HCT116 (cell line): ENCODE results near the gene NOLC1. TPM values are rescaled to one million over a fixed set of nuclear protein-coding genes. Genes with fewer than 3 reads are reported as not detected.

Experiments used
- ATAC-seq: fragments of 200-7000 bp; cut with Tn5 transposase; 2 replicates; pipeline ENCODE4 v1.9.1; 2020; ENCODE audit warnings: mild to moderate bottlenecking, moderate library complexity
- BruUV-seq: library from RNA; stranded (reverse); fragments of 400-500 nt; replicated peaks from 2 replicates; lab custom pipeline; 2021; lab: Mats Ljungman, UMichigan
- CTCF ChIA-PET: fragments of 300-600 bp; sonication (Branson Sonifier 250); formaldehyde crosslinking; loops from one replicate; lab custom pipeline; 2021; ENCODE audit warnings: antibody characterized with exemption; lab: Charles Lee
- POLR2A ChIA-PET: fragments of 300-600, 350-600 bp; sonication (Branson Sonifier 250); formaldehyde crosslinking; loops from one replicate; lab custom pipeline; 2021; ENCODE audit warnings: antibody characterized with exemption; lab: Charles Lee
- RAD21 ChIA-PET, 2 experiments: fragments of 300-600 bp; sonication (Branson Sonifier 250); formaldehyde crosslinking; loops; one replicate each; lab custom pipeline; 2023; ENCODE audit warnings: low total read pairs in 2 of 2; ENCODE audit not compliant: uncharacterized antibody in 2 of 2, unreplicated experiment in 2 of 2, low non-redundant PET in 1 of 2; lab: Charles Lee
- DNase-seq: peaks from one replicate; pipeline ENCODE4 v3.0.0-alpha.2; 2010; ENCODE audit warnings: low read depth, low spot score
- H2AFZ ChIP-seq: fragments of 200-600 bp; shearing (Covaris generic), sonication (generic); 2 replicates; pipeline ENCODE4 v1.6.1; 2017; ENCODE audit warnings: low read depth, mixed run types, mixed read lengths, antibody characterized with exemption, low read length; ENCODE audit not compliant: poor library complexity, severe bottlenecking
- H3K27ac ChIP-seq: 2 replicates; pipeline ENCODE4 v1.5.1; 2012; ENCODE audit warnings: low read depth, low read length
- H3K27me3 ChIP-seq: fragments of 200-600 bp; sonication (generic); 2 replicates; pipeline ENCODE4 v1.6.1; 2016; ENCODE audit warnings: mixed run types, low read length, mixed read lengths; ENCODE audit not compliant: insufficient read depth
- H3K36me3 ChIP-seq, 2 experiments: fragments of 200-500 bp in 1 of 2; fragments of 200-600 bp in 1 of 2; sonication (Bioruptor generic) in 1 of 2; sonication (generic) in 1 of 2; 2 replicates each; pipeline versions ENCODE4 v1.5.1 to v1.6.1; 2014 to 2016; ENCODE audit warnings: low read length in 2 of 2, inconsistent platforms in 1 of 2, mixed read lengths in 1 of 2, mixed run types in 1 of 2; ENCODE audit not compliant: insufficient read depth in 2 of 2, control insufficient read depth in 1 of 2
- H3K4me1 ChIP-seq, 2 experiments: fragments of 200-600 bp in 1 of 2; sonication (generic) in 1 of 2; 2 replicates each; pipeline versions ENCODE4 v1.5.1 to v1.6.1; 2012 to 2017; ENCODE audit warnings: low read length in 2 of 2, inconsistent platforms in 1 of 2, mild to moderate bottlenecking in 1 of 2, mixed read lengths in 1 of 2, mixed run types in 1 of 2, moderate library complexity in 1 of 2; ENCODE audit not compliant: insufficient read depth in 2 of 2, control insufficient read depth in 1 of 2
- H3K4me2 ChIP-seq: fragments of 200-600 bp; sonication (generic); 2 replicates; pipeline ENCODE4 v1.6.1; 2017; ENCODE audit warnings: mixed run types, low read length, mixed read lengths
- H3K4me3 ChIP-seq, 2 experiments: fragments of 200-600 bp in 1 of 2; sonication (generic) in 1 of 2; replicated peaks in 1 of 2; 2 replicates each; pipeline ENCODE4 v1.5.1; 2011 to 2016; ENCODE audit warnings: low read length in 2 of 2, control low read depth in 1 of 2, low read depth in 1 of 2, mild to moderate bottlenecking in 1 of 2, mixed read lengths in 1 of 2, mixed run types in 1 of 2
- H3K79me2 ChIP-seq: fragments of 200-600 bp; sonication (generic); 2 replicates; pipeline ENCODE4 v1.6.1; 2017; ENCODE audit warnings: mild to moderate bottlenecking, mixed run types, low read length, moderate library complexity, mixed read lengths; ENCODE audit not compliant: insufficient read depth
- H3K9ac ChIP-seq: fragments of 200-600 bp; sonication (generic); 2 replicates; pipeline ENCODE4 v1.6.1; 2016; ENCODE audit warnings: low read length, mixed read lengths
- H3K9me2 ChIP-seq: fragments of 200-600 bp; sonication (generic), shearing (Covaris generic); 2 replicates; pipeline ENCODE4 v1.6.1; 2017; ENCODE audit warnings: mixed run types, mild to moderate bottlenecking, moderate library complexity; ENCODE audit not compliant: insufficient read depth
- H3K9me3 ChIP-seq, 2 experiments: fragments of 200-500 bp in 1 of 2; fragments of 200-600 bp in 1 of 2; sonication (Bioruptor generic) in 1 of 2; sonication (generic) in 1 of 2; 2 replicates each; pipeline ENCODE4 v1.6.1; 2014 to 2017; ENCODE audit warnings: low read length in 2 of 2, mixed read lengths in 2 of 2, inconsistent platforms in 1 of 2, low read depth in 1 of 2, mild to moderate bottlenecking in 1 of 2, mixed run types in 1 of 2, moderate library complexity in 1 of 2; ENCODE audit not compliant: control insufficient read depth in 1 of 2, insufficient read depth in 1 of 2
- H4K20me1 ChIP-seq: fragments of 200-600 bp; sonication (generic), shearing (Covaris generic); 2 replicates; pipeline ENCODE4 v1.6.1; 2017; ENCODE audit warnings: mixed run types, mild to moderate bottlenecking, moderate library complexity; ENCODE audit not compliant: insufficient read depth
- CEBPB ChIP-seq: IDR thresholded peaks from 2 replicates; pipeline ENCODE4 v1.6.1; 2012; ENCODE audit warnings: low read depth
- FOSL1 ChIP-seq: IDR thresholded peaks from 2 replicates; pipeline ENCODE4 v1.6.1; 2012; ENCODE audit warnings: low read depth
- JUND ChIP-seq: IDR thresholded peaks from 2 replicates; pipeline ENCODE4 v1.6.1; 2012
- POLR2AphosphoS5 ChIP-seq: IDR thresholded peaks from 2 replicates; pipeline ENCODE4 v1.6.1; 2011; ENCODE audit warnings: mild to moderate bottlenecking, low read depth, low read length, moderate library complexity
- ZBTB33 ChIP-seq: IDR thresholded peaks from 2 replicates; pipeline ENCODE4 v1.6.1; 2011; ENCODE audit warnings: mild to moderate bottlenecking, low read length, moderate library complexity; ENCODE audit not compliant: insufficient replicate concordance; ENCODE audit errors: extremely low read depth
- intact Hi-C: fragments of 100-400 bp; cut with micrococcal nuclease; formaldehyde crosslinking; loops from 2 replicates; pipeline ENCODE4 v1.10.0; 2022
- total RNA-seq: library from RNA; stranded (reverse); gene quantifications from one replicate; pipeline ENCODE4 v1.2.1, GENCODE V29; 2021; ENCODE audit not compliant: unreplicated experiment
- TF ChIP-seq, protein P1 (sequence below), 3 experiments: fragments of 200-600 bp in 1 of 3; sonication (generic) in 1 of 3; IDR thresholded peaks in 2 of 3; conservative IDR thresholded peaks in 1 of 3; 2 replicates each; pipeline ENCODE4 v1.5.1; 2012 to 2017; ENCODE audit warnings: low read depth in 2 of 3, low read length in 2 of 3, antibody characterized with exemption in 1 of 3, borderline replicate concordance in 1 of 3, control low read depth in 1 of 3, mild to moderate bottlenecking in 1 of 3, mixed read lengths in 1 of 3, mixed run types in 1 of 3, moderate library complexity in 1 of 3; ENCODE audit not compliant: insufficient read depth in 1 of 3
- TF ChIP-seq, protein P2 (sequence below): IDR thresholded peaks from 2 replicates; pipeline ENCODE4 v1.6.1; 2012; ENCODE audit warnings: low read depth

NOLC1 gene
- total RNA-seq, 1 experiment from 2014 or later: 231 TPM

GRCh38 chr10:102121739-102122372 is 30.3 kb upstream of the NOLC1 start:
- no TSS peak for BruUV-seq
- intact Hi-C loops: no loop called here
- no peak overlapping the region for H2AFZ ChIP-seq
- ChIA-PET POLR2A (no interaction called here), RAD21 (no interaction called here), CTCF (interaction anchor here (1.0 kb wide), 1 partner anchor 15 kb away, joined by 3 read pairs; no protein-coding TSS in a partner anchor)
- TF ChIP-seq POLR2AphosphoS5 (no peak), FOSL1 (no peak)
- TF ChIP-seq, protein P1, sequence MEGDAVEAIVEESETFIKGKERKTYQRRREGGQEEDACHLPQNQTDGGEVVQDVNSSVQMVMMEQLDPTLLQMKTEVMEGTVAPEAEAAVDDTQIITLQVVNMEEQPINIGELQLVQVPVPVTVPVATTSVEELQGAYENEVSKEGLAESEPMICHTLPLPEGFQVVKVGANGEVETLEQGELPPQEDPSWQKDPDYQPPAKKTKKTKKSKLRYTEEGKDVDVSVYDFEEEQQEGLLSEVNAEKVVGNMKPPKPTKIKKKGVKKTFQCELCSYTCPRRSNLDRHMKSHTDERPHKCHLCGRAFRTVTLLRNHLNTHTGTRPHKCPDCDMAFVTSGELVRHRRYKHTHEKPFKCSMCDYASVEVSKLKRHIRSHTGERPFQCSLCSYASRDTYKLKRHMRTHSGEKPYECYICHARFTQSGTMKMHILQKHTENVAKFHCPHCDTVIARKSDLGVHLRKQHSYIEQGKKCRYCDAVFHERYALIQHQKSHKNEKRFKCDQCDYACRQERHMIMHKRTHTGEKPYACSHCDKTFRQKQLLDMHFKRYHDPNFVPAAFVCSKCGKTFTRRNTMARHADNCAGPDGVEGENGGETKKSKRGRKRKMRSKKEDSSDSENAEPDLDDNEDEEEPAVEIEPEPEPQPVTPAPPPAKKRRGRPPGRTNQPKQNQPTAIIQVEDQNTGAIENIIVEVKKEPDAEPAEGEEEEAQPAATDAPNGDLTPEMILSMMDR (IDR thresholded peaks at IDR 0.05 in 2 of 3, conservative IDR thresholded peaks at IDR 0.05 in 1 of 3; ENCODE audit: borderline replicate concordance in 1 of 3, insufficient read depth in 1 of 3, low read depth in 2 of 3, low read length in 2 of 3): peak in 1 of 3 experiments; percentile 24; a peak in 2 of 6 replicates
- TF ChIP-seq, all 23 proteins: peak for 1
- Histone ChIP-seq H3K36me3 (no peaks in the 10 kb centered on the region), H3K4me2 (peak overlapping the region; percentile 93; the same call in 1 of the 2 replicates), H3K9me2 (no peaks in the 10 kb centered on the region), H3K4me1 (peaks cover 36 to 54% of the 10 kb centered on the region in 2 experiments), H4K20me1 (no peaks in the 10 kb centered on the region), H3K9ac (no peak overlapping the region), H3K4me3 (no peak overlapping the region), H3K27me3 (no peaks in the 10 kb centered on the region), H3K9me3 (no peaks in the 10 kb centered on the region), H3K27ac (no peak overlapping the region), H3K79me2 (peaks cover 25% of the 10 kb centered on the region)
- ATAC-seq (no peak), DNase-seq (no peak)

DNA sequence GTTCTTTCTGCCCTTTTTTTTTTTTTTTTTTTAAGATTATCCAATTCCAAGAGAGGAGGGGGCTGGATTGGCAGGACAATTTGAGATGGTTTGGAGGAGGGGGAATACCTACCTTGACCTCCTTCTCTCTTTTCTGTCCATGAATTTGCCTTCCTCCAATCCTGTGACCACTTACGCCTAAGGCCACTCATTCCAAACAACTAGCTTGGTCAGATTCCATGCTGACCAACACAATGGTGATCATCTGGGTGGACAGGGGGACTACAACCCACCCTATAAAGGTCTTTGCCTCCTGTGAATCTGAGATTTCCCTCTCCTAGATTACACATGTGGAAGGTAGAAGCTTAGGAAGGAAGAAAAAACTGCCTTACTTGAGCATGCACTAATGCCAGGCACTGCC is 29.7 kb upstream of the NOLC1 start:
- Histone ChIP-seq H3K27ac (no peak overlapping the region), H3K9me3 (no peaks in the 10 kb centered on the region), H3K36me3 (no peaks in the 10 kb centered on the region), H3K4me2 (no peak overlapping the region), H3K9me2 (no peaks in the 10 kb centered on the region), H3K4me1 (peaks cover 31 to 52% of the 10 kb centered on the region in 2 experiments), H3K4me3 (no peak overlapping the region), H2AFZ (no peak overlapping the region), H3K9ac (no peak overlapping the region), H3K27me3 (no peaks in the 10 kb centered on the region), H3K79me2 (peaks cover 20% of the 10 kb centered on the region; the same call in 1 of the 2 replicates), H4K20me1 (no peaks in the 10 kb centered on the region)
- intact Hi-C loops: no loop called here
- CTCF ChIA-PET: interaction anchor here (1.0 kb wide), 1 partner anchor 16 kb away, joined by 3 read pairs; no protein-coding TSS in a partner anchor
- TF ChIP-seq CEBPB (no peak), JUND (no peak), ZBTB33 (no peak)
- TF ChIP-seq, protein P2, sequence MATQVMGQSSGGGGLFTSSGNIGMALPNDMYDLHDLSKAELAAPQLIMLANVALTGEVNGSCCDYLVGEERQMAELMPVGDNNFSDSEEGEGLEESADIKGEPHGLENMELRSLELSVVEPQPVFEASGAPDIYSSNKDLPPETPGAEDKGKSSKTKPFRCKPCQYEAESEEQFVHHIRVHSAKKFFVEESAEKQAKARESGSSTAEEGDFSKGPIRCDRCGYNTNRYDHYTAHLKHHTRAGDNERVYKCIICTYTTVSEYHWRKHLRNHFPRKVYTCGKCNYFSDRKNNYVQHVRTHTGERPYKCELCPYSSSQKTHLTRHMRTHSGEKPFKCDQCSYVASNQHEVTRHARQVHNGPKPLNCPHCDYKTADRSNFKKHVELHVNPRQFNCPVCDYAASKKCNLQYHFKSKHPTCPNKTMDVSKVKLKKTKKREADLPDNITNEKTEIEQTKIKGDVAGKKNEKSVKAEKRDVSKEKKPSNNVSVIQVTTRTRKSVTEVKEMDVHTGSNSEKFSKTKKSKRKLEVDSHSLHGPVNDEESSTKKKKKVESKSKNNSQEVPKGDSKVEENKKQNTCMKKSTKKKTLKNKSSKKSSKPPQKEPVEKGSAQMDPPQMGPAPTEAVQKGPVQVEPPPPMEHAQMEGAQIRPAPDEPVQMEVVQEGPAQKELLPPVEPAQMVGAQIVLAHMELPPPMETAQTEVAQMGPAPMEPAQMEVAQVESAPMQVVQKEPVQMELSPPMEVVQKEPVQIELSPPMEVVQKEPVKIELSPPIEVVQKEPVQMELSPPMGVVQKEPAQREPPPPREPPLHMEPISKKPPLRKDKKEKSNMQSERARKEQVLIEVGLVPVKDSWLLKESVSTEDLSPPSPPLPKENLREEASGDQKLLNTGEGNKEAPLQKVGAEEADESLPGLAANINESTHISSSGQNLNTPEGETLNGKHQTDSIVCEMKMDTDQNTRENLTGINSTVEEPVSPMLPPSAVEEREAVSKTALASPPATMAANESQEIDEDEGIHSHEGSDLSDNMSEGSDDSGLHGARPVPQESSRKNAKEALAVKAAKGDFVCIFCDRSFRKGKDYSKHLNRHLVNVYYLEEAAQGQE: no peak
- POLR2A ChIA-PET: interaction anchor here (0.6 kb wide), 2 partner anchors 283 to 287 kb away, joined by 3 read pairs; no protein-coding TSS in a partner anchor
- RAD21 ChIA-PET: no interaction called here
- no TSS peak for BruUV-seq
- ATAC-seq (no peak), DNase-seq (no peak)
